Spleen (tissue), 7 donors: ENCODE data around the gene SYK.

ENCODE experiments used
- POLR2A ChIP-seq, 3 donors: fragments of 450-650 bp; IDR thresholded peaks; one replicate each; pipeline ENCODE4 v1.5.1; 2017; ENCODE audit warnings: antibody characterized with exemption in 3 of 3, mild to moderate bottlenecking in 1 of 3
- POLR2AphosphoS5 ChIP-seq, 3 donors: sonication (generic); formaldehyde crosslinking; IDR thresholded peaks; one replicate each; pipeline ENCODE4 v1.5.1; 2017; ENCODE audit warnings: antibody characterized with exemption in 3 of 3
- TF ChIP-seq, protein P1 (sequence below), 11 experiments: fragments of 200-600 bp in 7 of 11; fragments of 450-650 bp in 4 of 11; sonication (generic) in 4 of 11; IDR thresholded peaks in 8 of 11; conservative IDR thresholded peaks in 3 of 11; 1 replicate in 7 of 11; 2 replicates in 4 of 11; pipeline versions ENCODE4 v1.4.0 to v1.8.0; 2016 to 2021; ENCODE audit warnings: antibody characterized with exemption in 11 of 11, inconsistent platforms in 4 of 11, mild to moderate bottlenecking in 1 of 11
- donor health status: DM: no; HTN: no; CAD: no; lungs with moderate emphysema.
- donor health status: DM: no; HTN: no; CAD: no.
- donor health status: DM: no; HTN: no; CAD: no.

DNA sequence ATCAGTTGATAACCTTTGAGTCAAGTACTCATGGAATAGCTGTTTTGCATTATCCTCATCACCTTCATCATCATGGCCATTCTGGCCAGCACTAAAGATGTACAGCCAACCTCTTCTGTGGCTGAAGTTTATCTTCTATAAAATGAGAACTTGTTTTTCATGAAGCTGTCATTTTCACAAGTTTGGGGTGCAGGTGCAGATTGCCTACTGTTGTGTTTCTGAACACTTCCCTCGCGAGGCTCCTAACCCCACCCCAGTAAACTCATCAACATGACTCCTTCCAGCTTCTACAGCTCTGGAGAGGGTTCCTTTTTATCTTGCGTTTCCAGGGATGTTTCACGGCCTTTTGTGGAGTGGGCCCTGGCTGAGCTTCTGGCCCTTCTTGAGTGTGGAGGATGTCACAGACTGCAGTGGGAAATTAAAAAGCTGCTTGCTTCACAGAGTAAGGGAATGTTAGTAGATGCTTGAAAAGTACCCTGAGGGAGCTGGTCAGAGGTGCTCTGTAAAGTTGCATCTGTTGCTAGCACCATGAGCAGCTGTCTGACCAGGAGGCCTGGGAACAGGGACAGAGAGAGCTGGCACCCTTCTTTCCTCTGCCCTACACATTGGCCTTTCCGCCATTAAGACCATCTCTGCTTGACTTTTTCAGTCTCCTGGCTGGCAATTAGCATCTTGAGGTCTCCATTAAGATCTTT is 24.9 kb downstream of the SYK start:
- TF ChIP-seq, protein P1, sequence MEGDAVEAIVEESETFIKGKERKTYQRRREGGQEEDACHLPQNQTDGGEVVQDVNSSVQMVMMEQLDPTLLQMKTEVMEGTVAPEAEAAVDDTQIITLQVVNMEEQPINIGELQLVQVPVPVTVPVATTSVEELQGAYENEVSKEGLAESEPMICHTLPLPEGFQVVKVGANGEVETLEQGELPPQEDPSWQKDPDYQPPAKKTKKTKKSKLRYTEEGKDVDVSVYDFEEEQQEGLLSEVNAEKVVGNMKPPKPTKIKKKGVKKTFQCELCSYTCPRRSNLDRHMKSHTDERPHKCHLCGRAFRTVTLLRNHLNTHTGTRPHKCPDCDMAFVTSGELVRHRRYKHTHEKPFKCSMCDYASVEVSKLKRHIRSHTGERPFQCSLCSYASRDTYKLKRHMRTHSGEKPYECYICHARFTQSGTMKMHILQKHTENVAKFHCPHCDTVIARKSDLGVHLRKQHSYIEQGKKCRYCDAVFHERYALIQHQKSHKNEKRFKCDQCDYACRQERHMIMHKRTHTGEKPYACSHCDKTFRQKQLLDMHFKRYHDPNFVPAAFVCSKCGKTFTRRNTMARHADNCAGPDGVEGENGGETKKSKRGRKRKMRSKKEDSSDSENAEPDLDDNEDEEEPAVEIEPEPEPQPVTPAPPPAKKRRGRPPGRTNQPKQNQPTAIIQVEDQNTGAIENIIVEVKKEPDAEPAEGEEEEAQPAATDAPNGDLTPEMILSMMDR (IDR thresholded peaks at IDR 0.05 in 8 of 11, conservative IDR thresholded peaks at IDR 0.05 in 3 of 11): no peak
- TF ChIP-seq POLR2A (IDR thresholded peaks at IDR 0.05) (no peak), POLR2AphosphoS5 (IDR thresholded peaks at IDR 0.05) (no peak)
